Cardiac fibroblast (primary cell): Measurements from ENCODE around the gene RNF182.

Experiments
- DNase-seq, 2 donors: peaks; one replicate each; pipeline versions ENCODE4 v3.0.0 to v3.0.0-alpha.2; 2010; ENCODE audit warnings: low read depth in 2 of 2
- H3K4me3 ChIP-seq, 2 donors: replicated peaks in 1 of 2; 1 replicate in 1 of 2; 2 replicates in 1 of 2; pipeline ENCODE4 v1.5.1; 2011; ENCODE audit warnings: low read depth in 2 of 2, low read length in 2 of 2, mild to moderate bottlenecking in 2 of 2, moderate library complexity in 1 of 2
- CTCF ChIP-seq: IDR thresholded peaks from one replicate; pipeline ENCODE4 v1.5.1; 2011; ENCODE audit warnings: low read depth, mild to moderate bottlenecking, low read length, inconsistent platforms

Gene RNF182

DNA sequence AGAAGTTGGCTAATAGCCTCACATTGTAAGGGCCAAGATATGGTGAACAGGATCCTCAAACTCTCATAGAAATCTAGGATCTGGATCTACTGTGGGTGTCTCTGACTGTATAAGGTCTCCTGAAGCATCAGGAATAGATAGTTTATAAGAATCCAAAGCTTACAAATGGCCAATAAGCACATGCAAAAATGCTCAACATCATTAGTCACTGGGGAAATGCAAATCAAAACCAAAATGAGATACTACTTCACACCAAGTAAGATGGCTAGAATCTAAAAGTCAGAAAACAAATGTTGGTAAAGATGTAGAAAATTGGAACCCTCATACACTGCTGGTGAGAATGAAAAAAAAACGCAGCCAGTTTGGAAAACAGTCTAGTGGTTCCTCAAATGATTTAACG is 14.3 kb upstream of the RNF182 start:
- no peak for TF ChIP-seq CTCF

DNA sequence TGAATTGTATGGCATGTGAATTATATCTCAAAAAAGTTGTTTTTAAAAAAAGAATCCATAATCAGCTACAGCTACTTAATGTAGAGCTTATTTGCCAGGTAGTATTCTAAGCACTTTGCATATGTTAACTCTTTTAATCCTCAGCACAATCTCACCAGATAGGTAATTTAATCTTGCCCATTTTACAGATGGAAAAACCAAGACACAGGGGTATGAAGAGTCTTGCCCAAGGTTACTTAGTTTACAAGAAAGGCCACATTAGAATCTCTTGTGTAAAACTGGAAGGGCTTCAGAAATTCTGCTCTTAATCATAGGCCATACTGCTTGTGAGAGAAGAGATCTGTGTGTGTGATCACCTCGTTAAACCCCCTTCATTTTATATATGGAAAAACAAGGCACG is 13.4 kb upstream of the RNF182 start:
- no peak overlapping the region for H3K4me3 ChIP-seq
- DNase-seq, result no peak
- TF ChIP-seq CTCF, result no peak

More for the DNA sequence above, 14.3 kb upstream of the RNF182 start:
- H3K4me3 ChIP-seq, result no peak overlapping the region
- DNase-seq, result no peak

- no peak overlapping the region for H3K4me3 ChIP-seq
- TF ChIP-seq CTCF, result no peak
- no peak for DNase-seq
Measured at GRCh38 chr6:13913226-13914001, 11.3 kb upstream of the RNF182 start.

DNA sequence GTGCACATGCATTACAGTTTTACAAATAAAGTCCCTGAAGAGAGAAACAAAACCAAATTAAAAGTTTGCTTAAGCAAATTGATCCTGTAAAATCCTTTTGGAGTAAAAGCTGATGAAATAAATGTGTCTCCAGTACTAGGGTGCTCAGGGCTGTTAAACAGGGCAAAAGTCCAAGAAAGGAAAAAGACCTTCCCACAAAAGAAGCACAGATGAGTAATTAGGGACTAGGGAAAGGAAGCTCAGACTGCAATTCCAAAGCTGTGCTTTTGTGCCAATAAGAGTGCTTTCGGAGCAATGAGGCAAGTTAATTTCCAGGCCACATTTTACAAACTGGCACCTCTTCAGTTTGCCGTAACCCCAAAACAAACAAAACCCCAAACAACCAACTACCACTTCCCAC is 10.4 kb upstream of the RNF182 start:
- TF ChIP-seq CTCF, result no peak
- no peak overlapping the region for H3K4me3 ChIP-seq
- DNase-seq, result peak in 1 of 2 donors; percentile 10

GRCh38 chr6:13915561-13916229 is 9.1 kb upstream of the RNF182 start:
- no peak for TF ChIP-seq CTCF
- H3K4me3 ChIP-seq, result no peak overlapping the region
- DNase-seq, result no peak

DNA sequence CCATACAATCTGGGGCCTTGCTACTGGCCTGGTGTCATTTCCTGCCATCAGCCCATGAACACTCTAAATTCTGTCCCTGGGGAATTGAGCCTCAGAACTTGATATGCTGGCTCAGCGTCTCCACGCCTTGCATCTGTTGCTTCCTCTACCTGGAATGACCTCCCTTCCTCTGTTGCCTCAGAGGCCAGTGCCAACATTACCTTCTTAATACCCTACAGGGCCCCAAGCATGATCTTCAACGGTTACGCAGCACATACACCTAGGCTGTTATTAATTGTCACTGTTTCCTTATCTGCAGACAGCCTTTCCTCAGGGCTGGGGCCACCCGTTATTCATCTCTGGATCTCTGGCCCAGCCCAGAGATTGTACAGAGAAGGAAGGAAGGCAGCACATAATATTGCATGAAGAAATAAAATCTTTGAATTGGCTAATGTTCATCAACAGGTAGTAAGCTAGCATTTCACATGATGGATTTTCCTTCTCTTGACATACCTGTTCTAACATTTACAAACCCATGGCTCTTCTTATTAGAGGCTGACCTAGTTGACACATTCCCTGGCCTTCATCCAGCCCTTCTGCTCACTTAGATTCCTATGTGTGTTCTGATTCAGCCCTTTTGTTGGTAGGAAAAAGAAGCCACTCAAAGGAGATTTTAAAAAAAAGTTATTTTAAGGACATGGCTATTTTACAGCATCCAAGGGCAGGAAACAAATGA is 8.4 kb upstream of the RNF182 start:
- no peak overlapping the region for H3K4me3 ChIP-seq
- DNase-seq, result peak; percentile 14 to 58
- no peak for TF ChIP-seq CTCF
